Adrenal gland (tissue), 5 donors: Measurements from ENCODE around the gene ARHGEF4.

ENCODE experiments used
- POLR2A ChIP-seq, 2 donors: fragments of 450-650 bp; IDR thresholded peaks; one replicate each; pipeline ENCODE4 v1.6.1; 2017; ENCODE audit warnings: antibody characterized with exemption in 2 of 2, mild to moderate bottlenecking in 2 of 2, moderate library complexity in 1 of 2
- TF ChIP-seq, protein P1 (sequence below), 6 experiments: fragments of 450-650 bp in 4 of 6; fragments of 200-600 bp in 2 of 6; sonication (generic) in 1 of 6; IDR thresholded peaks; 1 replicate in 5 of 6; 2 replicates in 1 of 6; pipeline versions ENCODE4 v1.5.1 to v1.8.0; 2016 to 2021; ENCODE audit warnings: antibody characterized with exemption in 6 of 6, mild to moderate bottlenecking in 2 of 6, moderate library complexity in 1 of 6
- donor health status: DM: no; HTN: no; CAD: no.

DNA sequence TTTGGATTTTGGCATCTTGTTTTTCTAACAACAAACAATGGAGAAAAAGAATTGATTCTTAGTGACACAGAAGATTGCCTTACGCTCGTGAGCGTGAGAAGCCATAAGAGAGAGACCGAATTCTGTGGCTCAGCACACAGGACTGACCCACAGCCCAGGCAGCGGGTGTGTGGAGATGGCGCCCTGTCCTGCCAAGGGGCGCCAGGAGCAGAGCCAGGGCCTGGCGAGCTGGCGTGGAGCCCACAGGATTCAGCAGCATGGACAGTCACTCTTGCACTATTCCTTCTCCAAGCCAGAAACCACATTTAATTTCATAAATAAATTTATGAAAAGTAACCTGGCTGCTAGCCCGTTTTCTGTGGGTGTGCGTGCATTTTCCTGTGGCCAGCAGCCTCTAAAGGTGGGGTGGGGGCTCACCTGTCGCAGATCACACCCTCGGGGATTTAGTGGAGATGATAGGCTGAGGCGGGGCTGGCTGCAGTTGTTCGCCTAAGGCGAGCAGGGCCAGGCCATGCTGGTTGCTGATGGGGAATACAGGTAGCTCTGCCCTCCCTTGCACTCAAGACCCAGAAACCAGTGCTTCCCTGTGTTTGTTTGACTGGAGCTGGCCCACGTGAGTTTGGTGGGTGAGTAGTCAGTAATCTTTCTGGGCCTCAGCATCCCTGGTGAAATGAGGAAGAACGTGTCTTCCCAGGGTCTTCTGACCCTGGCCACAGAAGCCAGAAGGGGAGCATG, 210.4 kb downstream of the ARHGEF4 start:
- TF ChIP-seq, protein P1, sequence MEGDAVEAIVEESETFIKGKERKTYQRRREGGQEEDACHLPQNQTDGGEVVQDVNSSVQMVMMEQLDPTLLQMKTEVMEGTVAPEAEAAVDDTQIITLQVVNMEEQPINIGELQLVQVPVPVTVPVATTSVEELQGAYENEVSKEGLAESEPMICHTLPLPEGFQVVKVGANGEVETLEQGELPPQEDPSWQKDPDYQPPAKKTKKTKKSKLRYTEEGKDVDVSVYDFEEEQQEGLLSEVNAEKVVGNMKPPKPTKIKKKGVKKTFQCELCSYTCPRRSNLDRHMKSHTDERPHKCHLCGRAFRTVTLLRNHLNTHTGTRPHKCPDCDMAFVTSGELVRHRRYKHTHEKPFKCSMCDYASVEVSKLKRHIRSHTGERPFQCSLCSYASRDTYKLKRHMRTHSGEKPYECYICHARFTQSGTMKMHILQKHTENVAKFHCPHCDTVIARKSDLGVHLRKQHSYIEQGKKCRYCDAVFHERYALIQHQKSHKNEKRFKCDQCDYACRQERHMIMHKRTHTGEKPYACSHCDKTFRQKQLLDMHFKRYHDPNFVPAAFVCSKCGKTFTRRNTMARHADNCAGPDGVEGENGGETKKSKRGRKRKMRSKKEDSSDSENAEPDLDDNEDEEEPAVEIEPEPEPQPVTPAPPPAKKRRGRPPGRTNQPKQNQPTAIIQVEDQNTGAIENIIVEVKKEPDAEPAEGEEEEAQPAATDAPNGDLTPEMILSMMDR (IDR thresholded peaks at IDR 0.05): no peak
- no peak for TF ChIP-seq POLR2A (IDR thresholded peaks at IDR 0.05)
